NT2/D1 (cell line): ENCODE data around the gene TAF11L2.
"Not testable (repeated sequence)": the region's sequence is repeated elsewhere in the genome, so short reads cannot be mapped to it uniquely, and the experiment has no call there.

Experiments used
- YY1 ChIP-seq: IDR thresholded peaks from 2 replicates; pipeline ENCODE4 v1.6.1; 2011; ENCODE audit not compliant: insufficient read length, insufficient read depth
- ZNF274 ChIP-seq: IDR thresholded peaks from 2 replicates; pipeline ENCODE4 v1.6.1; 2011; ENCODE audit warnings: mild to moderate bottlenecking, low read depth, low read length

- not testable (repeated sequence) for TF ChIP-seq ZNF274, YY1
Measured at GRCh38 chr5:17491257-17491656, 6.8 kb upstream of the TAF11L2 start.
